ENCODE data around the gene ANKRD27. TPM values are rescaled to one million over a fixed set of nuclear protein-coding genes. Genes with fewer than 3 reads are reported as not detected.

ANKRD27 gene
- total and polyA plus RNA-seq, 10 of the 15 experiments (the other 5 are each of a cell fraction or from before 2014, with no cell fraction given): 2.8 to 49.9 (median 28.5) TPM

GRCh38 chr19:32605544-32605943 is 69.4 kb downstream of the ANKRD27 start (continued):
- TF ChIP-seq ZBTB40 (IDR thresholded peaks at IDR 0.05; ENCODE audit: borderline replicate concordance) (no peak), BCL3 (IDR thresholded peaks at IDR 0.05; ENCODE audit: borderline replicate concordance, insufficient read depth, low read depth, low read length, poor library complexity, severe bottlenecking) (no peak), KLF5 (IDR thresholded peaks at IDR 0.05; ENCODE audit: partially characterized antibody) (no peak), TAF1 (IDR thresholded peaks at IDR 0.05; ENCODE audit: borderline replicate concordance, low read depth, low read length) (no peak), ZNF687 (IDR thresholded peaks at IDR 0.05) (no peak), NKRF (conservative IDR thresholded peaks at IDR 0.05) (no peak), ZZZ3 (IDR thresholded peaks at IDR 0.05; ENCODE audit: control insufficient read depth, insufficient read length, low read depth) (no peak), EP300 (IDR thresholded peaks at IDR 0.05; ENCODE audit: borderline replicate concordance in 1 of 2, control insufficient read depth in 1 of 2, low read depth in 2 of 2, low read length in 2 of 2) (no peak), GABPA (IDR thresholded peaks at IDR 0.05; ENCODE audit: low read depth) (no peak), ZNF592 (IDR thresholded peaks at IDR 0.05) (no peak), RB1 (IDR thresholded peaks at IDR 0.05; ENCODE audit: borderline replicate concordance) (no peak), ATF3 (IDR thresholded peaks at IDR 0.05; ENCODE audit: borderline replicate concordance, extremely low read depth, low read depth, low read length) (no peak)

All from GM12878 (cell line).